ENCODE results near the gene ARL15.

DNA sequence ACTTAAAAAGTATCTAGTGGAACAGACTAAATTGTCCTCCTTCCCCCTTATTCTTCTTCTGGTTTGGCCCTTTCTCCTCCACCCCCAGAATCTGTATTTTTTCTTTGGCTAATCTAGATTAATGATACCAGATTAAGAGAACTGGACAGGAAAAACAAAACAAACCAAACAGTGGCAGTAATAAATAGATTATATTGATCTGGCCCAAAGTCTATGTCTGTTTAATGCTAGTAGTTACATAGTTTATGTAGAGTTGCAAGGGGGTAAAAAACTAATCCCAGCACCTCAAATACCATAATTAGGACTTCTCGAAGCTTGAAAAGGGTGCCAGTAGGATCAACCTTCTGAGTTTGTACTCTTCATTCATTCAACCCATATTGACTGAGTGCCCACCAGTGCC, 104.5 kb downstream of the ARL15 start:
- TF ChIP-seq, protein P1, sequence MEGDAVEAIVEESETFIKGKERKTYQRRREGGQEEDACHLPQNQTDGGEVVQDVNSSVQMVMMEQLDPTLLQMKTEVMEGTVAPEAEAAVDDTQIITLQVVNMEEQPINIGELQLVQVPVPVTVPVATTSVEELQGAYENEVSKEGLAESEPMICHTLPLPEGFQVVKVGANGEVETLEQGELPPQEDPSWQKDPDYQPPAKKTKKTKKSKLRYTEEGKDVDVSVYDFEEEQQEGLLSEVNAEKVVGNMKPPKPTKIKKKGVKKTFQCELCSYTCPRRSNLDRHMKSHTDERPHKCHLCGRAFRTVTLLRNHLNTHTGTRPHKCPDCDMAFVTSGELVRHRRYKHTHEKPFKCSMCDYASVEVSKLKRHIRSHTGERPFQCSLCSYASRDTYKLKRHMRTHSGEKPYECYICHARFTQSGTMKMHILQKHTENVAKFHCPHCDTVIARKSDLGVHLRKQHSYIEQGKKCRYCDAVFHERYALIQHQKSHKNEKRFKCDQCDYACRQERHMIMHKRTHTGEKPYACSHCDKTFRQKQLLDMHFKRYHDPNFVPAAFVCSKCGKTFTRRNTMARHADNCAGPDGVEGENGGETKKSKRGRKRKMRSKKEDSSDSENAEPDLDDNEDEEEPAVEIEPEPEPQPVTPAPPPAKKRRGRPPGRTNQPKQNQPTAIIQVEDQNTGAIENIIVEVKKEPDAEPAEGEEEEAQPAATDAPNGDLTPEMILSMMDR (conservative IDR thresholded peaks at IDR 0.05), result no peak
- no peak for TF ChIP-seq EZH2 (IDR thresholded peaks at IDR 0.05; ENCODE audit: low read depth)
